Neutrophil (primary cell): ENCODE data around the gene SMC6.

ENCODE experiments used
- H3K27ac ChIP-seq: fragments of 200-600 bp; sonication (generic); 2 replicates; pipeline ENCODE4 v1.5.1; 2016; ENCODE audit warnings: mild to moderate bottlenecking, moderate library complexity
- H3K27me3 ChIP-seq: fragments of 200-600 bp; sonication (generic); 2 replicates; pipeline ENCODE4 v1.6.0; 2016; ENCODE audit warnings: mild to moderate bottlenecking
- H3K36me3 ChIP-seq: fragments of 200-600 bp; sonication (generic); 2 replicates; pipeline ENCODE4 v1.5.1; 2017
- H3K4me1 ChIP-seq, 2 experiments: fragments of 200-600 bp in 1 of 2; sonication (generic) in 1 of 2; 1 replicate in 1 of 2; 2 replicates in 1 of 2; pipeline versions ENCODE4 v1.5.1 to v1.6.1; 2013 to 2016; ENCODE audit warnings: low read depth in 1 of 2, low read length in 1 of 2, mild to moderate bottlenecking in 1 of 2, moderate library complexity in 1 of 2; ENCODE audit not compliant: control insufficient read depth in 1 of 2, insufficient read depth in 1 of 2
- H3K4me3 ChIP-seq, 2 experiments: fragments of 200-600 bp in 1 of 2; sonication (generic) in 1 of 2; 1 replicate in 1 of 2; 2 replicates in 1 of 2; pipeline ENCODE4 v1.5.1; 2013 to 2016; ENCODE audit warnings: low read depth in 1 of 2, low read length in 1 of 2, mild to moderate bottlenecking in 1 of 2, moderate library complexity in 1 of 2
- H3K9me3 ChIP-seq: fragments of 200-600 bp; sonication (generic); 2 replicates; pipeline ENCODE4 v1.5.1; 2016
- CTCF ChIP-seq: fragments of 200-600 bp; sonication (generic); IDR thresholded peaks from 2 replicates; pipeline ENCODE4 v1.5.1; 2016; ENCODE audit warnings: antibody characterized with exemption

SMC6 gene

GRCh38 chr2:17763641-17764333 is 10.2 kb upstream of the SMC6 start:
- Histone ChIP-seq H3K36me3 (no peaks in the 10 kb centered on the region), H3K4me3 (no peak overlapping the region), H3K4me1 (no peaks in the 10 kb centered on the region), H3K9me3 (no peaks in the 10 kb centered on the region), H3K27ac (no peak overlapping the region), H3K27me3 (no peaks in the 10 kb centered on the region)
- no peak for TF ChIP-seq CTCF

- TF ChIP-seq CTCF, result no peak
- H3K36me3 ChIP-seq, result no peaks in the 10 kb centered on the region
- H3K27me3 ChIP-seq, result no peaks in the 10 kb centered on the region
- no peak overlapping the region for H3K4me3 ChIP-seq
- H3K27ac ChIP-seq, result no peak overlapping the region
- peaks cover 0 to 6% of the 10 kb centered on the region in 2 experiments for H3K4me1 ChIP-seq
- H3K9me3 ChIP-seq, result no peaks in the 10 kb centered on the region
Measured at GRCh38 chr2:17762451-17762850, 8.8 kb upstream of the SMC6 start.

- H3K27ac ChIP-seq, result no peak overlapping the region
- H3K4me3 ChIP-seq, result no peak overlapping the region
- no peaks in the 10 kb centered on the region for H3K9me3 ChIP-seq
- H3K4me1 ChIP-seq, result peaks cover 3 to 7% of the 10 kb centered on the region in 2 experiments
- no peaks in the 10 kb centered on the region for H3K27me3 ChIP-seq
- TF ChIP-seq CTCF, result no peak
- no peaks in the 10 kb centered on the region for H3K36me3 ChIP-seq
Measured at GRCh38 chr2:17759805-17760204, 6.2 kb upstream of the SMC6 start.

GRCh38 chr2:17758118-17758517 is 4.5 kb upstream of the SMC6 start:
- Histone ChIP-seq H3K27me3 (peaks cover under 1% of the 10 kb centered on the region), H3K4me1 (peaks cover 11 to 15% of the 10 kb centered on the region in 2 experiments), H3K27ac (no peak overlapping the region)

GRCh38 chr2:17757321-17757720 is 3.7 kb upstream of the SMC6 start:
- H3K27me3 ChIP-seq, result peaks cover 9% of the 10 kb centered on the region
- H3K4me3 ChIP-seq, result no peak overlapping the region
- H3K9me3 ChIP-seq, result no peaks in the 10 kb centered on the region
- TF ChIP-seq CTCF, result no peak
- H3K4me1 ChIP-seq, result peaks cover 18 to 23% of the 10 kb centered on the region in 2 experiments
- no peaks in the 10 kb centered on the region for H3K36me3 ChIP-seq
- H3K27ac ChIP-seq, result no peak overlapping the region

More at GRCh38 chr2:17758118-17758517, 4.5 kb upstream of the SMC6 start:
- Histone ChIP-seq H3K9me3 (no peaks in the 10 kb centered on the region), H3K36me3 (no peaks in the 10 kb centered on the region), H3K4me3 (no peak overlapping the region)
- TF ChIP-seq CTCF, result no peak
